Muscle layer of colon (tissue), 2 donors: Measurements from ENCODE around the gene CEL.
"Not testable (repeated sequence)": the region's sequence is repeated elsewhere in the genome, so short reads cannot be mapped to it uniquely, and the experiment has no call there.

Experiments used
- H3K27ac ChIP-seq: one replicate; pipeline ENCODE4 v1.7.0; 2013; ENCODE audit warnings: low read depth, mild to moderate bottlenecking, low read length, moderate library complexity
- H3K27me3 ChIP-seq, 2 donors: one replicate each; pipeline ENCODE4 v1.7.0; 2013; ENCODE audit warnings: low read length in 2 of 2, mild to moderate bottlenecking in 2 of 2; ENCODE audit not compliant: insufficient read depth in 2 of 2, control insufficient read depth in 1 of 2
- H3K36me3 ChIP-seq: one replicate; pipeline ENCODE4 v1.7.0; 2013; ENCODE audit warnings: mild to moderate bottlenecking, low read length; ENCODE audit not compliant: insufficient read depth
- H3K4me1 ChIP-seq: one replicate; pipeline ENCODE4 v1.7.0; 2013; ENCODE audit warnings: mild to moderate bottlenecking, low read length; ENCODE audit not compliant: insufficient read depth
- H3K4me3 ChIP-seq, 2 donors: one replicate each; pipeline ENCODE4 v1.7.0; 2013; ENCODE audit warnings: low read length in 2 of 2, low read depth in 1 of 2, mild to moderate bottlenecking in 1 of 2, moderate library complexity in 1 of 2
- H3K9ac ChIP-seq: one replicate; pipeline ENCODE4 v1.7.0; 2013; ENCODE audit warnings: low read length
- H3K9me3 ChIP-seq: one replicate; pipeline ENCODE4 v1.7.0; 2013; ENCODE audit warnings: mild to moderate bottlenecking, low read length
- donor health status: abdominal sarcoma.
- donor health status: Adenocarcinoma of cecum.

CEL gene

GRCh38 chr9:133057553-133057952 lies 4.2 kb upstream of the CEL start:
- Histone ChIP-seq H3K9me3 (no peaks in the 10 kb centered on the region), H3K4me3 (no peak overlapping the region), H3K27me3 (no peaks in the 10 kb centered on the region), H3K27ac (no peak overlapping the region), H3K4me1 (no peaks in the 10 kb centered on the region), H3K36me3 (peaks cover 38% of the 10 kb centered on the region), H3K9ac (no peak overlapping the region)

- H3K36me3 ChIP-seq = peaks cover 36% of the 10 kb centered on the region
- no peaks in the 10 kb centered on the region for H3K9me3 ChIP-seq
- no peak overlapping the region for H3K9ac ChIP-seq
- H3K4me1 ChIP-seq = no peaks in the 10 kb centered on the region
- H3K27me3 ChIP-seq = no peaks in the 10 kb centered on the region
- no peak overlapping the region for H3K4me3 ChIP-seq
- H3K27ac ChIP-seq = no peak overlapping the region
Measured at GRCh38 chr9:133058071-133058470, 3.7 kb upstream of the CEL start.

- Histone ChIP-seq H3K4me3 (no peak overlapping the region), H3K4me1 (no peaks in the 10 kb centered on the region), H3K36me3 (peaks cover 30% of the 10 kb centered on the region), H3K27me3 (no peaks in the 10 kb centered on the region), H3K9me3 (no peaks in the 10 kb centered on the region), H3K27ac (no peak overlapping the region), H3K9ac (no peak overlapping the region)
Measured at GRCh38 chr9:133058550-133059320, 3.0 kb upstream of the CEL start.

- Histone ChIP-seq H3K4me1 (no peaks in the 10 kb centered on the region), H3K27ac (no peak overlapping the region), H3K4me3 (no peak overlapping the region), H3K9ac (no peak overlapping the region), H3K9me3 (no peaks in the 10 kb centered on the region), H3K27me3 (no peaks in the 10 kb centered on the region), H3K36me3 (peaks cover 21% of the 10 kb centered on the region)
Measured at GRCh38 chr9:133059623-133060022, 2.2 kb upstream of the CEL start.

GRCh38 chr9:133060417-133060841 lies 1.4 kb upstream of the CEL start:
- H3K27ac ChIP-seq = no peak overlapping the region
- H3K9me3 ChIP-seq = no peaks in the 10 kb centered on the region
- H3K36me3 ChIP-seq = peaks cover 15% of the 10 kb centered on the region
- H3K9ac ChIP-seq = no peak overlapping the region
- H3K27me3 ChIP-seq = no peaks in the 10 kb centered on the region
- H3K4me3 ChIP-seq = no peak overlapping the region
- H3K4me1 ChIP-seq = no peaks in the 10 kb centered on the region

- H3K9me3 ChIP-seq, H3K36me3 ChIP-seq, H3K27me3 ChIP-seq, H3K4me1 ChIP-seq, H3K9ac ChIP-seq, H3K4me3 ChIP-seq, H3K27ac ChIP-seq: not testable (repeated sequence)
Measured at GRCh38 chr9:133061019-133061763, 590 bp upstream of the CEL start.

- not testable (repeated sequence) for H3K9ac ChIP-seq, H3K27me3 ChIP-seq, H3K9me3 ChIP-seq, H3K4me3 ChIP-seq, H3K36me3 ChIP-seq, H3K4me1 ChIP-seq, H3K27ac ChIP-seq
Measured at GRCh38 chr9:133062569-133062968, 788 bp downstream of the CEL start.

- Histone ChIP-seq H3K9ac (no peak overlapping the region), H3K4me3 (no peak overlapping the region), H3K27me3 (no peaks in the 10 kb centered on the region), H3K9me3 (no peaks in the 10 kb centered on the region), H3K4me1 (no peaks in the 10 kb centered on the region), H3K27ac (no peak overlapping the region), H3K36me3 (peaks cover 4% of the 10 kb centered on the region)
Measured at GRCh38 chr9:133063159-133063499, 1.3 kb downstream of the CEL start.

- H3K9me3 ChIP-seq = no peaks in the 10 kb centered on the region
- no peaks in the 10 kb centered on the region for H3K36me3 ChIP-seq
- H3K4me1 ChIP-seq = no peaks in the 10 kb centered on the region
- no peak overlapping the region for H3K4me3 ChIP-seq
- no peaks in the 10 kb centered on the region for H3K27me3 ChIP-seq
- H3K27ac ChIP-seq = no peak overlapping the region
- H3K9ac ChIP-seq = no peak overlapping the region
Measured at GRCh38 chr9:133063500-133064231, 1.9 kb downstream of the CEL start.

GRCh38 chr9:133064241-133065069 lies 2.7 kb downstream of the CEL start:
- no peak overlapping the region for H3K27ac ChIP-seq
- no peaks in the 10 kb centered on the region for H3K4me1 ChIP-seq
- no peak overlapping the region for H3K4me3 ChIP-seq
- no peaks in the 10 kb centered on the region for H3K9me3 ChIP-seq
- H3K27me3 ChIP-seq = no peaks in the 10 kb centered on the region
- no peaks in the 10 kb centered on the region for H3K36me3 ChIP-seq
- no peak overlapping the region for H3K9ac ChIP-seq

- H3K27me3 ChIP-seq = no peaks in the 10 kb centered on the region
- no peaks in the 10 kb centered on the region for H3K9me3 ChIP-seq
- H3K4me1 ChIP-seq = no peaks in the 10 kb centered on the region
- no peak overlapping the region for H3K4me3 ChIP-seq
- no peak overlapping the region for H3K27ac ChIP-seq
- H3K36me3 ChIP-seq = no peaks in the 10 kb centered on the region
- H3K9ac ChIP-seq = no peak overlapping the region
Measured at GRCh38 chr9:133065070-133065388, 3.2 kb downstream of the CEL start.
